Tibial artery (tissue), 4 donors: ENCODE measurements around the gene PUDP.
"Not testable (repeated sequence)": the region's sequence is repeated elsewhere in the genome, so short reads cannot be mapped to it uniquely, and the experiment has no call there.

Experiments
- DNase-seq, 2 donors: peaks; one replicate each; pipeline ENCODE4 v3.0.0-alpha.2; 2019
- H3K27ac ChIP-seq, 2 donors: fragments of 200-600 bp; sonication (generic) in 1 of 2; 1 replicate in 1 of 2; 2 replicates in 1 of 2; pipeline ENCODE4 v1.5.1; 2018 to 2019; ENCODE audit warnings: mild to moderate bottlenecking in 1 of 2
- H3K27me3 ChIP-seq, 2 donors: fragments of 200-600 bp; sonication (generic) in 1 of 2; one replicate each; pipeline versions ENCODE4 v1.5.1 to v1.6.0; 2016 to 2019
- H3K36me3 ChIP-seq, 3 donors: fragments of 200-600 bp; sonication (generic) in 2 of 3; one replicate each; pipeline ENCODE4 v1.5.1; 2016 to 2019; ENCODE audit warnings: mild to moderate bottlenecking in 2 of 3
- H3K4me1 ChIP-seq, 4 donors: fragments of 200-600 bp; sonication (generic) in 2 of 4; 1 replicate in 3 of 4; 2 replicates in 1 of 4; pipeline ENCODE4 v1.5.1; 2016 to 2019
- H3K4me3 ChIP-seq, 2 donors: fragments of 200-600 bp; sonication (generic) in 1 of 2; 1 replicate in 1 of 2; 2 replicates in 1 of 2; pipeline ENCODE4 v1.5.1; 2018 to 2019; ENCODE audit warnings: mild to moderate bottlenecking in 2 of 2
- H3K9me3 ChIP-seq, 3 donors: fragments of 200-600 bp; sonication (generic) in 1 of 3; one replicate each; pipeline ENCODE4 v1.5.1; 2016 to 2019
- intact Hi-C: fragments of 100-400 bp; cut with DNase I; formaldehyde crosslinking; loops from one replicate; pipeline ENCODE4 v1.15.0; 2023; ENCODE audit warnings: low total_unique reads
- TF ChIP-seq, protein P1 (sequence below), 2 experiments: fragments of 200-600 bp in 1 of 2; fragments of 450-650 bp in 1 of 2; IDR thresholded peaks; one replicate each; pipeline ENCODE4 v1.5.1; 2017 to 2019; ENCODE audit warnings: antibody characterized with exemption in 2 of 2, mild to moderate bottlenecking in 1 of 2, moderate library complexity in 1 of 2

Gene PUDP

GRCh38 chrX:7052541-7052940 is 95.4 kb downstream of the PUDP start:
- intact Hi-C loops = no loop called here
- Histone ChIP-seq H3K36me3 (peaks cover 0 to 39% (median 17%) of the 10 kb centered on the region in 3 donors), H3K4me3 (no peak overlapping the region), H3K9me3 (no peaks in the 10 kb centered on the region), H3K4me1 (no peaks in the 10 kb centered on the region), H3K27ac (no peak overlapping the region), H3K27me3 (no peaks in the 10 kb centered on the region)
- TF ChIP-seq, protein P1, sequence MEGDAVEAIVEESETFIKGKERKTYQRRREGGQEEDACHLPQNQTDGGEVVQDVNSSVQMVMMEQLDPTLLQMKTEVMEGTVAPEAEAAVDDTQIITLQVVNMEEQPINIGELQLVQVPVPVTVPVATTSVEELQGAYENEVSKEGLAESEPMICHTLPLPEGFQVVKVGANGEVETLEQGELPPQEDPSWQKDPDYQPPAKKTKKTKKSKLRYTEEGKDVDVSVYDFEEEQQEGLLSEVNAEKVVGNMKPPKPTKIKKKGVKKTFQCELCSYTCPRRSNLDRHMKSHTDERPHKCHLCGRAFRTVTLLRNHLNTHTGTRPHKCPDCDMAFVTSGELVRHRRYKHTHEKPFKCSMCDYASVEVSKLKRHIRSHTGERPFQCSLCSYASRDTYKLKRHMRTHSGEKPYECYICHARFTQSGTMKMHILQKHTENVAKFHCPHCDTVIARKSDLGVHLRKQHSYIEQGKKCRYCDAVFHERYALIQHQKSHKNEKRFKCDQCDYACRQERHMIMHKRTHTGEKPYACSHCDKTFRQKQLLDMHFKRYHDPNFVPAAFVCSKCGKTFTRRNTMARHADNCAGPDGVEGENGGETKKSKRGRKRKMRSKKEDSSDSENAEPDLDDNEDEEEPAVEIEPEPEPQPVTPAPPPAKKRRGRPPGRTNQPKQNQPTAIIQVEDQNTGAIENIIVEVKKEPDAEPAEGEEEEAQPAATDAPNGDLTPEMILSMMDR (IDR thresholded peaks at IDR 0.05) = no peak
- no peak for DNase-seq

GRCh38 chrX:7050271-7050670 is 97.7 kb downstream of the PUDP start:
- Histone ChIP-seq H3K36me3 (peaks cover 0 to 28% (median 17%) of the 10 kb centered on the region in 3 donors), H3K4me1 (no peaks in the 10 kb centered on the region), H3K27ac (no peak overlapping the region), H3K4me3 (no peak overlapping the region), H3K9me3 (no peaks in the 10 kb centered on the region), H3K27me3 (no peaks in the 10 kb centered on the region)
- intact Hi-C loops = no loop called here
- DNase-seq = no peak
- TF ChIP-seq, protein P1 (IDR thresholded peaks at IDR 0.05) = no peak

GRCh38 chrX:7047951-7048350 is 100.0 kb downstream of the PUDP start:
- no peak overlapping the region for H3K27ac ChIP-seq
- no peaks in the 10 kb centered on the region for H3K27me3 ChIP-seq
- no peaks in the 10 kb centered on the region for H3K9me3 ChIP-seq
- TF ChIP-seq, protein P1 (IDR thresholded peaks at IDR 0.05) = no peak
- H3K4me3 ChIP-seq = no peak overlapping the region
- DNase-seq = no peak
- H3K36me3 ChIP-seq = peaks cover 0 to 28% (median 17%) of the 10 kb centered on the region in 3 donors
- intact Hi-C loops = no loop called here
- no peaks in the 10 kb centered on the region for H3K4me1 ChIP-seq

DNA sequence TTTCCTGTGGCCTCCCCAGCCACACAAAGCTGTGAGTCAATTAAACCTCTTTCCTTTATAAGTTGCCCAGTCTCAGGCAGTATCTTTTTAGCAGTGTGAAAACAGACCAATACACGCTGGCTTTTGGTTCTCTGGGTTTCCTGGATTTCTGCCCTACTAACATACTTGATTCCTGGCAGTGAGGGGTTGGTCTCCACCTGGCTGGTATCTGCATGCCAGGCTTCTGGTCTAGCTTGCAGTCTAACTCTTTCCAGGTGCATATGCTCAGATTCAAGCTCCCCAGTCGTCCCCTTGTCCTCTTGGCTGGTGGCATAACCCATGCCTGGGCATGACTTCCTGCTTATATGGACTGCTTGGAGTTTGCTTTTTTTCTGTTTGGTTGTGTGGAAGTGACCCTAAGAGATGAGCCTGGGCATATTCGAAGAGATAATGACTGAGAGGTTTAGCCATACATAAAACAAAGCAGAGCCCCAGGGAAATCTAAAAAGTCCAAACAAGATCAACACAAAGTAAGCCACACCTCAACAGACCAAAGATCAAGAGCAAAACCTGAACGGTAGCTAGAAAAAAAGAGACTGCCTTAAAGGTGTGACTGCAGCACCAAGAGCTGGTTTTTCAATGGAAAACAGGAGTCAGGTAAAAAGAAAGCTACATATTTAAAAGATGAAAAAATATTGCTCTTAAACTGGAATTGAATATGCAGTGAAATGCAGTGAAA is 102.6 kb downstream of the PUDP start:
- Histone ChIP-seq H3K9me3 (no peaks in the 10 kb centered on the region), H3K27ac (no peak overlapping the region), H3K4me3 (no peak overlapping the region), H3K27me3 (no peaks in the 10 kb centered on the region), H3K4me1 (no peaks in the 10 kb centered on the region), H3K36me3 (peaks cover 0 to 16% (median 7%) of the 10 kb centered on the region in 3 donors)
- TF ChIP-seq, protein P1 (IDR thresholded peaks at IDR 0.05) = no peak
- intact Hi-C loops = no loop called here
- no peak for DNase-seq

- intact Hi-C loops, DNase-seq, H3K9me3 ChIP-seq: not testable (repeated sequence)
Observed at GRCh38 chrX:7043796-7044433, 104.0 kb downstream of the PUDP start.

DNA sequence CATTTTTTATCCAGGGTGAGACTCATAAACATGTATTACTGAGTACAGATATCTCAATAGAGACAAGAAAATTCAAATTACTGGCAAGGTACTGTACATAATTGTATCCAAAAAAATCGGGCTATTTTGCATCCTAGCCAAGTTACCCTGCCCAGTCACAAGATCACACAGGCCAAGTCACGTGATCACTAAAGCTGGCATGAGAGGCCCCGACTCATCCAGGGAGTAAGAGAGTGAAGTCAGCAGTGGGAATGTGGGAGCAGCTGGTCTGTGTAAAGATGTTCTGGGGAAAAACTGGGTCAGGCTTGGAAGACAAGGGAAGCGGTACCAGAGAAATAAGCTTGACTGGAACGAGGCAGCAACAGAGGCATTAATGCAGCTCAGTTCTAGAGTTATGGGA is 119.7 kb downstream of the PUDP start:
- DNase-seq = no peak
- H3K27ac ChIP-seq = no peak overlapping the region
- TF ChIP-seq, protein P1 (IDR thresholded peaks at IDR 0.05) = no peak

More at GRCh38 chrX:7043796-7044433, 104.0 kb downstream of the PUDP start:
- H3K36me3 ChIP-seq, H3K27me3 ChIP-seq, H3K27ac ChIP-seq, H3K4me1 ChIP-seq, H3K4me3 ChIP-seq: not testable (repeated sequence)

More for the DNA sequence above, 119.7 kb downstream of the PUDP start:
- no peaks in the 10 kb centered on the region for H3K27me3 ChIP-seq
- H3K4me3 ChIP-seq = no peak overlapping the region
- H3K36me3 ChIP-seq = no peaks in the 10 kb centered on the region
- intact Hi-C loops = no loop called here
- no peaks in the 10 kb centered on the region for H3K9me3 ChIP-seq
- H3K4me1 ChIP-seq = no peaks in the 10 kb centered on the region
